Measurements from ENCODE around the gene HSP90AB1. TPM values are rescaled to one million over a fixed set of nuclear protein-coding genes. Genes with fewer than 3 reads are reported as not detected.

HSP90AB1 gene
- total and polyA plus RNA-seq, 2 experiments from 2014 or later, result 665 to 876 TPM

DNA sequence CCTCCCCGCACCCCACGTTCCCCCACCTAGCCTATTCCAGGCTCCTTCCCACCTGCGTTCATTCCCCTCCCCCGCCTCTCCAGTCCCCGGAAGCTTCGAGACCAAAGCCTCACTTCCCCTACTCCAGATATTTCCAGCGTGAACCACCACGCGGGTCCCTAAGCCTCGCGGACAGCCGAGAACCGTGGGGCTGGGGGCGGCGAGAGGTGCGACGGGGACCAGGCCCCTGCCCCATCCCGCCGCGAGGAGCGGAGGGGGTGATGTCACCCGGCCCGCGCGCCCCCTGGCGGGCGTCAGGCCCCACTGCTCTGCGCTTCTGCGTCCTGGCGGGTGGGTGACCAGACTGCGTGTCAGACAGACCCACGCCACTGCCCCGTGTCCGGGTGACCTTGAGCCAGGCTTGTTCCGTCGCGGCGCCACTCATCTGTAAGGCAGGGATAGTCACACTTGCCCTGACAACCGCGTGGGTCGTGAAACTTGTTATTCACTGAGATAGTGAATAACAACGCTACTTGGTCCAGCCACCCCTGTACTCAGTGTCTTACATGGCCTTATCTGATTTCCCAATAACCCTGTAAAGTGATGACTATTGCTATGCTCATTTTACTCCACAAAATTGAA lies 9.0 kb upstream of the HSP90AB1 start:
- DNase-seq (ENCODE audit: low read depth in 1 of 2, low spot score in 1 of 2), result peak; percentile 73 to 82
- Histone ChIP-seq H3K36me3 (peaks cover 2% of the 10 kb centered on the region), H3K27ac (no peak overlapping the region), H3K4me3 (peak overlapping the region; percentile 48), H3K9me3 (ENCODE audit: low read depth) (no peaks in the 10 kb centered on the region), H3K27me3 (no peaks in the 10 kb centered on the region), H3K4me1 (ENCODE audit: low read depth) (peaks cover 20% of the 10 kb centered on the region)
- TF ChIP-seq, protein P1, sequence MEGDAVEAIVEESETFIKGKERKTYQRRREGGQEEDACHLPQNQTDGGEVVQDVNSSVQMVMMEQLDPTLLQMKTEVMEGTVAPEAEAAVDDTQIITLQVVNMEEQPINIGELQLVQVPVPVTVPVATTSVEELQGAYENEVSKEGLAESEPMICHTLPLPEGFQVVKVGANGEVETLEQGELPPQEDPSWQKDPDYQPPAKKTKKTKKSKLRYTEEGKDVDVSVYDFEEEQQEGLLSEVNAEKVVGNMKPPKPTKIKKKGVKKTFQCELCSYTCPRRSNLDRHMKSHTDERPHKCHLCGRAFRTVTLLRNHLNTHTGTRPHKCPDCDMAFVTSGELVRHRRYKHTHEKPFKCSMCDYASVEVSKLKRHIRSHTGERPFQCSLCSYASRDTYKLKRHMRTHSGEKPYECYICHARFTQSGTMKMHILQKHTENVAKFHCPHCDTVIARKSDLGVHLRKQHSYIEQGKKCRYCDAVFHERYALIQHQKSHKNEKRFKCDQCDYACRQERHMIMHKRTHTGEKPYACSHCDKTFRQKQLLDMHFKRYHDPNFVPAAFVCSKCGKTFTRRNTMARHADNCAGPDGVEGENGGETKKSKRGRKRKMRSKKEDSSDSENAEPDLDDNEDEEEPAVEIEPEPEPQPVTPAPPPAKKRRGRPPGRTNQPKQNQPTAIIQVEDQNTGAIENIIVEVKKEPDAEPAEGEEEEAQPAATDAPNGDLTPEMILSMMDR (IDR thresholded peaks at IDR 0.05; ENCODE audit: low read depth, low read length), result peak; percentile 97

DNA sequence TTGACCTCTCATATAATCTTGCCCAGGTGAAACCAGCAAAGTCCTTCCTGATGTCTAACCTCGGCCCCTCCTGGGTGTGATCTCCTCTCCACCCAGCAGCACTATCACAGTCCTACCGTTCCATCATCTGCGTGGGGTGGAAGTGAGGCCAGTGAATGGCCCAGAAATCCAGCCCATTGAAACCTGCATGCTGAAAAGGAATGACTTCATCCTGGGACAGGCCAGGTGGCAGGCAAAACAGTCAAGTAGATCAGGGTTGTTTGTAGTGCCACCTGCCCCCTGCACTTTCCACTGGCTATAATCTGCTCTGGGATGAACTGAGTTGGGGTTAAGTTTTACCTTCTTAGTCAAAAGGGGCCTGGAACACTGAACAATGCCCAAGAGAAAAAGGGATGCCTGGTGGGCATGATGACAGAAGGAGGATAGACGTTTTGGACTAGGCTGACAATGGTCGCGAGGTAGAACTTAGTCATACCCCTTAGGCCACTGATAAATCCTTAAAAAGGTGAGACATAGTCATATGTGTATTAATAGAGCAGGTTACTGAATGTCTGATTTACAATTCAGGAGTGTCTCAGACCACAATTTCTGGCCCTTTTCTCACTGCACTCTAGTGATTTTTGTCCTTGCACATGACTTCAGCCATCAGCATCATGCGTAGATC lies 8.1 kb upstream of the HSP90AB1 start:
- H3K27ac ChIP-seq, result no peak overlapping the region
- H3K27me3 ChIP-seq, result no peaks in the 10 kb centered on the region
- DNase-seq (ENCODE audit: low read depth in 1 of 2, low spot score in 1 of 2), result no peak
- no peak overlapping the region for H3K4me3 ChIP-seq
- peaks cover 19% of the 10 kb centered on the region for H3K4me1 ChIP-seq (ENCODE audit: low read depth)
- no peaks in the 10 kb centered on the region for H3K9me3 ChIP-seq (ENCODE audit: low read depth)
- no peaks in the 10 kb centered on the region for H3K36me3 ChIP-seq
- TF ChIP-seq, protein P1 (IDR thresholded peaks at IDR 0.05; ENCODE audit: low read depth, low read length), result no peak

DNA sequence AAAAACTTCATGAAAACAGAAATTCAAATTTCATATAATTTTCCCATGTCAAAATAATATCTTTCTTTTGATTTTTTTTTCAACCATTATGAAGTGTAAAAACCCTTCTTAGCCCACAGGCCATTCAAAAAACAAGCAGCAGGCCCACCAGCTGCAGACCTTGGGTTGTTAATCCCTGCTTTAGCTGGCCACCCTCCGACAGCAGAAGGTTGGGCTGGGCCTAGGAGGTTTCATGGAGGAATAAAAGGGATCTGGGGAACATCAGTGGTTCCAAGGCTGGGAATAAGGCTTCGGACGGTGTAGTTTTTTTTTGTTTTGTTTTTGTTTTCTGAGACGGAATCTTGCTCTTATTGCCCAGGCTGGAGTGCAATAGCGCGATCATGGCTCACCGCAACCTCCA lies 3.6 kb upstream of the HSP90AB1 start:
- H3K4me1 ChIP-seq (ENCODE audit: low read depth), result peaks cover under 1% of the 10 kb centered on the region
- no peak overlapping the region for H3K4me3 ChIP-seq
- H3K36me3 ChIP-seq, result no peaks in the 10 kb centered on the region
- TF ChIP-seq, protein P1 (IDR thresholded peaks at IDR 0.05; ENCODE audit: low read depth, low read length), result no peak
- no peaks in the 10 kb centered on the region for H3K9me3 ChIP-seq (ENCODE audit: low read depth)
- no peak for DNase-seq (ENCODE audit: low read depth in 1 of 2, low spot score in 1 of 2)
- no peaks in the 10 kb centered on the region for H3K27me3 ChIP-seq
- no peak overlapping the region for H3K27ac ChIP-seq

DNA sequence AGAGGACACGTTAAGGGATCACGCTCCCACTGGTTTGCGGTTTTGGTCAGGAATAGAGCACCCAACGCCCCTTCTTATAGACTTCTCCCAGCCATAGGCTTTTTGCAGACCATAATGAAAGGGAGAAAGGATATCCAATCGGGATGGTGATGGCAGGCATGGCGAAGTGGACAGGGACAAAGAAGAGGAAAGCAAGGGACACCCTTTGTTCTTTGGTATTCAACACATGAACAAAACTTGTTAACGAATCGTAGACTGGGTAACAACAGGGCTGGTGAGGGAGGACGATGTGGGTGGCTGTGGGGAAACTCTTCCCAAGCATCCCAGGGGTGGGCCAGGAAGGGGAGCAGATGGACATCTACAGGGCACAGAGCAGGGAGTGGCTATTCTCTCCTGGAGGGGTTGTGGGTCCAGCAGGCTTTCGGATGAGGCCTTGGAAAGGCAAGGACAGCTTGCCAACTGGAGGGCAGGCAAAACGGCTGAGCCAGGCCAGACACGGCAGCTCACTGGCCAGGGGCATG lies 1.4 kb upstream of the HSP90AB1 start:
- Histone ChIP-seq H3K9me3 (ENCODE audit: low read depth) (no peaks in the 10 kb centered on the region), H3K36me3 (peaks cover 17% of the 10 kb centered on the region), H3K27me3 (no peaks in the 10 kb centered on the region), H3K4me1 (ENCODE audit: low read depth) (peaks cover 8% of the 10 kb centered on the region), H3K4me3 (peak overlapping the region; percentile 93), H3K27ac (no peak overlapping the region)
- TF ChIP-seq, protein P1 (IDR thresholded peaks at IDR 0.05; ENCODE audit: low read depth, low read length), result no peak
- DNase-seq (ENCODE audit: low read depth in 1 of 2, low spot score in 1 of 2), result no peak

DNA sequence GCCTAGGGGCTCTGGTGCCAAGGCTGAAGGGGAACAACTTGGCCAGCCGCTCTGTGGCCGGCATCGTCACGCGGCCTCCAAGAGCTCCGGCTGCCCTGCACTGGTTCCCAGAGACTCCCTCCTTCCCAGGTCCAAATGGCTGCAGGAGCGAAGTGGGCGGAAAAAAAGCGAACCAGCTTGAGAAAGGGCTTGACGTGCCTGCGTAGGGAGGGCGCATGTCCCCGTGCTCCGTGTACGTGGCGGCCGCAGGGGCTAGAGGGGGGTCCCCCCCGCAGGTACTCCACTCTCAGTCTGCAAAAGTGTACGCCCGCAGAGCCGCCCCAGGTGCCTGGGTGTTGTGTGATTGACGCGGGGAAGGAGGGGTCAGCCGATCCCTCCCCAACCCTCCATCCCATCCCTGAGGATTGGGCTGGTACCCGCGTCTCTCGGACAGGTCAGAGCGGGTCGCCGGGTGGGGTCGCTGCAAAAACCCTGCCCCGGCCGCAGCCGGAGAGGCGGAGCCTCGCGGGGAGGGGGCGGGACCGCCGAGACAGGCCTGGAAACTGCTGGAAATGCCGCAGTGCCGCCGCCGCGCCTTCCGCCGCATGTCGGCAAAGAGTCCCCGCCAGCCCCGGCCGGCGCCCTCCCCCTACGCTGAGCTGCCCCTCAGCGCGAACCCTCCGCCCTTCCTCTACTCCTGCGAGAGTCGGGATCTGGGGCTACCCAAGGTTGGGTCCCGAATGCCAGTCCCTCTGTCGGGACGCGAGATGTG lies 814 bp upstream of the HSP90AB1 start:
- TF ChIP-seq, protein P1 (IDR thresholded peaks at IDR 0.05; ENCODE audit: low read depth, low read length), result no peak
- H3K27ac ChIP-seq, result peak overlapping the region; percentile 91

More for the DNA sequence above, 814 bp upstream of the HSP90AB1 start:
- Histone ChIP-seq H3K27me3 (no peaks in the 10 kb centered on the region), H3K4me3 (peak overlapping the region; percentile 93), H3K4me1 (ENCODE audit: low read depth) (peaks cover 8% of the 10 kb centered on the region), H3K9me3 (ENCODE audit: low read depth) (no peaks in the 10 kb centered on the region), H3K36me3 (peaks cover 23% of the 10 kb centered on the region)
- peak; percentile 91 for DNase-seq (ENCODE audit: low read depth in 1 of 2, low spot score in 1 of 2)

All from cardiac muscle cell (in vitro differentiated cells and primary cell).